ENCODE data around the gene LIMD2. TPM values are rescaled to one million over a fixed set of nuclear protein-coding genes. Genes with fewer than 3 reads are reported as not detected.

Gene LIMD2
- total RNA-seq, 1 donor from 2014 or later: 3.7 TPM

DNA sequence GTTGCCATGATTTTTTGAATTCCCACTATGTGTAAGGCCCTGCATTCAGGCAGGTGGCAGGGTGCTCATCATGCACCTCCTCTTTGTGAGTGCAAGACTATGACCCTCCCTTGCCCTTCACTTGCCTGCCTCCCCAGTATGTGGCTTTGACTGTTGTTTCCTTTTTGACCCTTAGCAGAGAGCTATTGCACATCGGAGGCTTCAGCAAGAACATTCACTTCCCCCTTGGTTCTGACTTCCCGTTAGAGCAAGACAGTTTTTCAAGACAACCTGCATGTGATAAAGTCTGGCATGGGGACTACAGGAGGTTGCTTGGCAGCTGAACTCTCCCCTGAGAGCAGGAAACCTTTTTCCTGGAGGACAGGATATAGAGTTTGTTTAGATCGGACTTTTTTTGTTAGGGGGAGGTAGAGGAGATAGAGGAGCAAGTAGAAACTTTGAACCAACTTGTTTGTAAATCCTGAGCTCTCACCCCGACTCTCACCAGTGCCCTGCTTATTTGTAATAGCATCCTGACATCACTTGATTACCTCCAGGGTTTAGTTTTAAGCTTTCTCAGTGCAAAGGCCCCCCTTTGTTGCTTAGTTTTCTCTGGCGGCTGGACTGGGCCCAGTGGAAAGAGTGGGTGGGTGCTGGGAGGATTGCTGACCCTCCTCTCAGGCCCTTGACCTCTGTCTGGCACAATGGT is 34.3 kb downstream of the LIMD2 start:
- Histone ChIP-seq H3K27ac (ENCODE audit: low read depth, low read length) (no peak overlapping the region), H3K27me3 (ENCODE audit: control insufficient read depth in 3 of 3, insufficient read depth in 3 of 3, low read length in 3 of 3) (no peaks in the 10 kb centered on the region)

DNA sequence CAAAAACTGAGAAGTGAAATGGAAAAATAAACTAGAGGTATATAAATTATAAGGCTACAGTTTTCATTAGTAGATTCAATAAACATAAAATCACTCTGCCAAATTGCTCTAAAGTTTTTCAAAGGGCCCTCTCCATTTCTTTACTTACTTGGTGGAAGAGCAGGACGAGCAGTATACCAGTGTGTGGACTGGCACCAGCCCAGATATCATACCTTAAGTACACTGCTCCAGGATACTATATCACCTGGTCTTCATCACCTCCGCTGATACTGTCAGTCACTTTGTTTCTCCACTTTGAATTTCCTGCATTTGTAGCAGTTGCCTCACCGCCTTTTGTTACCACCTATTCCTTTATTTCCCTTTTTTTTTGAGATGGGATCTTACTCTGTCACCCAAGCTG is 40.1 kb downstream of the LIMD2 start:
- no peak overlapping the region for H3K4me3 ChIP-seq (ENCODE audit: low read length in 3 of 3)
- H3K4me1 ChIP-seq (ENCODE audit: control insufficient read depth in 3 of 3, insufficient read depth in 3 of 3, low read length in 3 of 3): no peaks in the 10 kb centered on the region
- no peak overlapping the region for H3K9ac ChIP-seq (ENCODE audit: low read depth in 1 of 3, low read length in 3 of 3)
- peaks cover 14 to 28% (median 28%) of the 10 kb centered on the region in 3 donors for H3K36me3 ChIP-seq (ENCODE audit: control insufficient read depth in 3 of 3, insufficient read depth in 3 of 3, low read length in 3 of 3)
- no peak overlapping the region for H3K27ac ChIP-seq (ENCODE audit: low read depth, low read length)
- H3K27me3 ChIP-seq (ENCODE audit: control insufficient read depth in 3 of 3, insufficient read depth in 3 of 3, low read length in 3 of 3): no peaks in the 10 kb centered on the region
- no peaks in the 10 kb centered on the region for H3K9me3 ChIP-seq (ENCODE audit: control insufficient read depth in 3 of 3, low read length in 3 of 3)

More for the DNA sequence above, 34.3 kb downstream of the LIMD2 start:
- H3K36me3 ChIP-seq (ENCODE audit: control insufficient read depth in 3 of 3, insufficient read depth in 3 of 3, low read length in 3 of 3): peaks cover 25 to 53% (median 48%) of the 10 kb centered on the region in 3 donors
- H3K4me3 ChIP-seq (ENCODE audit: low read length in 3 of 3): no peak overlapping the region
- peaks cover 0 to 4% (median 0%) of the 10 kb centered on the region in 3 donors for H3K4me1 ChIP-seq (ENCODE audit: control insufficient read depth in 3 of 3, insufficient read depth in 3 of 3, low read length in 3 of 3)
- no peaks in the 10 kb centered on the region for H3K9me3 ChIP-seq (ENCODE audit: control insufficient read depth in 3 of 3, low read length in 3 of 3)
- H3K9ac ChIP-seq (ENCODE audit: low read depth in 1 of 3, low read length in 3 of 3): no peak overlapping the region

DNA sequence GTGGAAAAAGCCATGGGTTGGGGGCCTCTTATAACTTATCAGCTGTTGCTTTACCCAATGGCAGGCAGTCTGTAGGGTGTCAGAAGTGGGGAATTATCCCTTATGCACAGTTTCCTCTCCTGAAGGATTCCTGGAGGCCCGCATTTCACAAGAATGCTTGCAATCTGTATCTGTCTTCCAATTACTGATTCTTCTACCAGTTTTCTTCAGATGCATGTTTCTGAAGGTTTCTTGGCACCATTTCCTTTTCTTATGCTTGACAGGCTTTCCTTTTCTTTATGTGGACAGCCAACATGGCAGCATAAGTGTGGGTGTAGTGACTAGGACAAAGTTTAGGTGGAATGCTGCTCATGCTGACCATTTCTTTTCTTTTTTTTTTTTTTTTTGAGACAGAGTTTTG is 41.6 kb downstream of the LIMD2 start:
- H3K9ac ChIP-seq (ENCODE audit: low read depth in 1 of 3, low read length in 3 of 3): no peak overlapping the region
- no peak overlapping the region for H3K4me3 ChIP-seq (ENCODE audit: low read length in 3 of 3)
- H3K27me3 ChIP-seq (ENCODE audit: control insufficient read depth in 3 of 3, insufficient read depth in 3 of 3, low read length in 3 of 3): no peaks in the 10 kb centered on the region
- no peaks in the 10 kb centered on the region for H3K9me3 ChIP-seq (ENCODE audit: control insufficient read depth in 3 of 3, low read length in 3 of 3)
- H3K27ac ChIP-seq (ENCODE audit: low read depth, low read length): no peak overlapping the region
- no peaks in the 10 kb centered on the region for H3K4me1 ChIP-seq (ENCODE audit: control insufficient read depth in 3 of 3, insufficient read depth in 3 of 3, low read length in 3 of 3)
- peaks cover 14 to 28% (median 27%) of the 10 kb centered on the region in 3 donors for H3K36me3 ChIP-seq (ENCODE audit: control insufficient read depth in 3 of 3, insufficient read depth in 3 of 3, low read length in 3 of 3)

DNA sequence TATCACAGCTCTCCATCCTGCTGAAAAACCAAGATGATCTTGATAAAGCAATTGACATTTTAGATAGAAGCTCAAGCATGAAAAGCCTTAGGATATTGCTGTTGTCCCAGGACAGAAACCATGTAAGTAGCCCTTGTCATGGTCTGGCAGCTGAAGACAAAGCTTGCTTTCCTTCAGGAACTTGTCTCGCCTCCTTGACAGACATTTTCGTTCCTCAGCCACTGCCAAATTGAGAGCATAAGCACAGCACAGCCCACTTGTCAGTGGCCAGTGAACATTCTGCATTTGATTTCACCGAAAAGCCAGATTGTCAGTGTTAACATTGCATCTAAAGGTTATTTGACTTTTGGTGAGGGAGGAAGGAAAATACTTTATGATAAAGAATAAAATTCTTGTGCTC is 42.1 kb downstream of the LIMD2 start:
- H3K4me1 ChIP-seq (ENCODE audit: control insufficient read depth in 3 of 3, insufficient read depth in 3 of 3, low read length in 3 of 3): peaks cover 0 to 3% (median 2%) of the 10 kb centered on the region in 3 donors
- peaks cover 17 to 28% (median 27%) of the 10 kb centered on the region in 3 donors for H3K36me3 ChIP-seq (ENCODE audit: control insufficient read depth in 3 of 3, insufficient read depth in 3 of 3, low read length in 3 of 3)
- no peaks in the 10 kb centered on the region for H3K27me3 ChIP-seq (ENCODE audit: control insufficient read depth in 3 of 3, insufficient read depth in 3 of 3, low read length in 3 of 3)
- no peak overlapping the region for H3K9ac ChIP-seq (ENCODE audit: low read depth in 1 of 3, low read length in 3 of 3)
- H3K4me3 ChIP-seq (ENCODE audit: low read length in 3 of 3): no peak overlapping the region
- H3K9me3 ChIP-seq (ENCODE audit: control insufficient read depth in 3 of 3, low read length in 3 of 3): no peaks in the 10 kb centered on the region
- H3K27ac ChIP-seq (ENCODE audit: low read depth, low read length): no peak overlapping the region

DNA sequence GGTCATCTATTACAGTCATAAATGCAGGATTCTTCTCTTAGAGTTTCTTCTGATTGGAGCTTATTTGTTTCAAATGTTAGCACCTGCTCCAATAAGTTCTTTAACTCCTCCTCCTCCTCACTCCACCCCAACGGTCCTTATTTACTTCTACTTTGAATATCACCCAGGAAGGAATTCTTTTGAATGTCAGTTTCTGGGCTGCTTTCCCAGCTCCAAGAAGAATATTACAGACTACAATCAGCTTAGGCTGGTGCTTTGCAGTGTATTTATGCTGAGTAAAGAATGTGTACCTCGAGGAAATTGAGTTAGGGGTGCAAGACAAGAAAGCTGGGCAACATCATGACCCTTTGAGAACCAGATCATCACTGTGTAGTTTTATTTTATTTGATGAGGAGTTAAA is 46.9 kb downstream of the LIMD2 start:
- H3K27ac ChIP-seq (ENCODE audit: low read depth, low read length): no peak overlapping the region
- no peaks in the 10 kb centered on the region for H3K27me3 ChIP-seq (ENCODE audit: control insufficient read depth in 3 of 3, insufficient read depth in 3 of 3, low read length in 3 of 3)

DNA sequence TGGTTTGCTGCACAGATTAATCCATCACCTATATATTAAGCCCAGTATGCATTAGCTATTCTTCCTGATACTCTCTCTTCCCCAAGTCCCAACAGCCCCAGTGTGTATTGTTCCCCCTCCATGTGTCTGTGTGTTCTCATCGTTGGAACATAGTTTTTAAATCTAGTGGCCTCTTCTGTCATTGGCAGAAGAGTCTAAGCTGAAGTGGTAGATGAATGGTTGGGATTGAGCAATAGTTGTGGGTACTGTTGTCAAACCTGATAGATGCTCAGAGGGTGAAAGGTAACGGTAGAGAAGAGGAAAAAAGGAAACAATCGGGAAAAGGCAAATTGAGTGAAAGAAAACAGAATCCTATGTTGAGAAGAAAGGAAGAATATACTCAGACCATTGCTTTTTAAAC is 47.8 kb downstream of the LIMD2 start:
- Histone ChIP-seq H3K27me3 (ENCODE audit: control insufficient read depth in 3 of 3, insufficient read depth in 3 of 3, low read length in 3 of 3) (no peaks in the 10 kb centered on the region), H3K9ac (ENCODE audit: low read depth in 1 of 3, low read length in 3 of 3) (no peak overlapping the region), H3K9me3 (ENCODE audit: control insufficient read depth in 3 of 3, low read length in 3 of 3) (no peaks in the 10 kb centered on the region), H3K27ac (ENCODE audit: low read depth, low read length) (no peak overlapping the region), H3K4me1 (ENCODE audit: control insufficient read depth in 3 of 3, insufficient read depth in 3 of 3, low read length in 3 of 3) (peaks cover 3 to 9% (median 8%) of the 10 kb centered on the region in 3 donors), H3K36me3 (ENCODE audit: control insufficient read depth in 3 of 3, insufficient read depth in 3 of 3, low read length in 3 of 3) (peaks cover 9 to 17% (median 16%) of the 10 kb centered on the region in 3 donors), H3K4me3 (ENCODE audit: low read length in 3 of 3) (no peak overlapping the region)

More for the DNA sequence above, 46.9 kb downstream of the LIMD2 start:
- H3K36me3 ChIP-seq (ENCODE audit: control insufficient read depth in 3 of 3, insufficient read depth in 3 of 3, low read length in 3 of 3): peaks cover 8 to 22% (median 20%) of the 10 kb centered on the region in 3 donors
- H3K4me3 ChIP-seq (ENCODE audit: low read length in 3 of 3): no peak overlapping the region
- no peaks in the 10 kb centered on the region for H3K9me3 ChIP-seq (ENCODE audit: control insufficient read depth in 3 of 3, low read length in 3 of 3)
- H3K4me1 ChIP-seq (ENCODE audit: control insufficient read depth in 3 of 3, insufficient read depth in 3 of 3, low read length in 3 of 3): peaks cover 0 to 5% (median 2%) of the 10 kb centered on the region in 3 donors
- no peak overlapping the region for H3K9ac ChIP-seq (ENCODE audit: low read depth in 1 of 3, low read length in 3 of 3)

DNA sequence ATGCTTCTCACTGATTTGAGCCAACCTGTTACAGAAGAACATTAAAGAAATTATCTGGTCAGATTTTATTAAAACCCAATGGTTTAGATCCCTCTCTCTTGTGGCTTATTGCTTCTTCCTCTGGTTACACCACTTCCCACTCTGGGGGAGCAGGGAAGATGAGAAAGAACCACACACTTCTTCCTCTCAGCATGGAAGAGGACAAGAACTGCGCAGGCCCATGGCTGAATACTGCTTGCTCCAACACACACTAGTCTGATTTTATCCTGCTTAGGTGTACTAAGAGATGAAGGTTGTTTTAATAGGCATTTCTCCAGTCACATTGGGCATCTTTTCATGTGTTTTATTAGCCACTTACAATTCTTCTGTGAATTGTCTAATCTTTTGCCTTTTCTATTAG is 50.1 kb downstream of the LIMD2 start:
- H3K36me3 ChIP-seq (ENCODE audit: control insufficient read depth in 3 of 3, insufficient read depth in 3 of 3, low read length in 3 of 3): peaks cover 9 to 23% (median 19%) of the 10 kb centered on the region in 3 donors
- H3K27ac ChIP-seq (ENCODE audit: low read depth, low read length): no peak overlapping the region
- H3K9ac ChIP-seq (ENCODE audit: low read depth in 1 of 3, low read length in 3 of 3): no peak overlapping the region

DNA sequence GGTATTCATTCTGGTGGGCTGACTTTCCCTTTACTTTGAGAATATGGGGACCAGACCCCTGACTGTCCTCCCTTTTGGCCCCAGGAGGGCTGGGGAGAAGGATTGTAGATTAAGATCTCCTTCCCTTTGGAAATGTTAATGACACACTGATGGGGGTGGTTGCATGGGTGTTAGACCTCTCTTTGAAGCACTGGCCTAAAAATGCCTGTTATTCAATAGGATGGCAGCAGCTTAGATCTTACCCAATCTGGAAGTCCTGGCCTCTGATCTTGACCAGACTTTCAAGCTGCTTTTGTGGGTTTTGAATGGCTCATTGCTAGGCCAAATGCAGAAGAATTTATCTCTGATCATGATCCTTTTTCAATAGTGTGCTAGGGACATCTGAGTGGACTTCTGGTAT is 52.0 kb downstream of the LIMD2 start:
- peaks cover 19 to 30% (median 26%) of the 10 kb centered on the region in 3 donors for H3K4me1 ChIP-seq (ENCODE audit: control insufficient read depth in 3 of 3, insufficient read depth in 3 of 3, low read length in 3 of 3)
- no peak overlapping the region for H3K27ac ChIP-seq (ENCODE audit: low read depth, low read length)
- H3K27me3 ChIP-seq (ENCODE audit: control insufficient read depth in 3 of 3, insufficient read depth in 3 of 3, low read length in 3 of 3): no peaks in the 10 kb centered on the region
- no peak overlapping the region for H3K4me3 ChIP-seq (ENCODE audit: low read length in 3 of 3)
- no peak overlapping the region for H3K9ac ChIP-seq (ENCODE audit: low read depth in 1 of 3, low read length in 3 of 3)
- no peaks in the 10 kb centered on the region for H3K9me3 ChIP-seq (ENCODE audit: control insufficient read depth in 3 of 3, low read length in 3 of 3)
- H3K36me3 ChIP-seq (ENCODE audit: control insufficient read depth in 3 of 3, insufficient read depth in 3 of 3, low read length in 3 of 3): peaks cover 8 to 18% (median 16%) of the 10 kb centered on the region in 3 donors

More for the DNA sequence above, 50.1 kb downstream of the LIMD2 start:
- no peak overlapping the region for H3K4me3 ChIP-seq (ENCODE audit: low read length in 3 of 3)
- H3K27me3 ChIP-seq (ENCODE audit: control insufficient read depth in 3 of 3, insufficient read depth in 3 of 3, low read length in 3 of 3): no peaks in the 10 kb centered on the region
- peaks cover 21 to 29% (median 28%) of the 10 kb centered on the region in 3 donors for H3K4me1 ChIP-seq (ENCODE audit: control insufficient read depth in 3 of 3, insufficient read depth in 3 of 3, low read length in 3 of 3)
- H3K9me3 ChIP-seq (ENCODE audit: control insufficient read depth in 3 of 3, low read length in 3 of 3): no peaks in the 10 kb centered on the region

DNA sequence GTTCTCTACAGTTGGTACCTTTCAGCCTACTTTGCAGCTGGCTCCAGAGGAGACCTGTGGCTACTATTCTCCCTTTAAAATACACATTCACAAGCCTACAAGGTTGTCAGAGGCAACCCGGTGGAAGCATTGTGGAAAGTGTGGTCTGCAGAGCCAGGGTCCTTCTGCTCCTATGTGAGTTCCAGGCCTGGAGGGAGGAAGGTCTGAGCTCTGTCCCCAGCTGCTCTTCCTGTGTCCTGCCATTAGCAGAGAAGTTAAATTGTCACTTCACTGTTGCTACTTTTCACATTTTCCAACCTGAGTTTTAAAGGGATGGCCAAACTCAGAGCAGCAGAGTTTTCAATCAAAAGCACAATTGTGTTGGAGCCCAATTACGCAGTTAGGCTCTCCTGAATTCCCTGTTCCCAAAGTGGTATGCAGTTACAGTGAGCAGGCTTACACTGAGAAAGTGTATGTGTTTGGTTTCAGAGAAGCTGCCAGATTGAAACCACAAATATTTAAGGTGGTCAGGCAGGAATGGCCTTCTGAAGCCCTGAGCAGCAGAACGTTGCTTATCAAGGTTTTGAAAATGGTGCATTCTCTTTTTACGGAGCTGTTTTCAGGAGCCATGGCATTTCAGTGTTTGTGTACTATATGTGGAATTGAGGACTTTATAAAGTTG is 52.7 kb downstream of the LIMD2 start:
- peak overlapping the region; percentile 13 for H3K27ac ChIP-seq (ENCODE audit: low read depth, low read length)
- no peak overlapping the region for H3K4me3 ChIP-seq (ENCODE audit: low read length in 3 of 3)
- H3K9ac ChIP-seq (ENCODE audit: low read depth in 1 of 3, low read length in 3 of 3): peak overlapping the region in 1 of 3 donors; percentile 9
- H3K36me3 ChIP-seq (ENCODE audit: control insufficient read depth in 3 of 3, insufficient read depth in 3 of 3, low read length in 3 of 3): peaks cover 4 to 16% (median 9%) of the 10 kb centered on the region in 3 donors
- H3K27me3 ChIP-seq (ENCODE audit: control insufficient read depth in 3 of 3, insufficient read depth in 3 of 3, low read length in 3 of 3): no peaks in the 10 kb centered on the region
- peaks cover 19 to 30% (median 23%) of the 10 kb centered on the region in 3 donors for H3K4me1 ChIP-seq (ENCODE audit: control insufficient read depth in 3 of 3, insufficient read depth in 3 of 3, low read length in 3 of 3)
- H3K9me3 ChIP-seq (ENCODE audit: control insufficient read depth in 3 of 3, low read length in 3 of 3): no peaks in the 10 kb centered on the region

DNA sequence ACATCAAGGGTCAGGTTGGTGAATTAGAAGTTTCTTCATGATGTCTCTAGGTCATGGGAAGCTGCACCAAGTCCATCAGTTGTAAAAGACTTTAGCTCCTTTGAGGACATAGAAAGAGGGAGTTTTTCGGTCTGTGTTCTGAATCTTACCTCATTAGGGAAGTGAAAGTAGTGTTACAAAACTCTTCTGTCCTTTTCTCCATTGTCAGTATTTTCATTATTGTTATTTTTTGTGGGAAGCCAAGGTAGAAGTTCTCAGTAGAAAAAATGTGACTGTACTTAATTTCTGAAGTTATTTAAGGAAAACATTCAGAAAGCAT is 53.5 kb downstream of the LIMD2 start:
- Histone ChIP-seq H3K27ac (ENCODE audit: low read depth, low read length) (peak overlapping the region; percentile 13), H3K27me3 (ENCODE audit: control insufficient read depth in 3 of 3, insufficient read depth in 3 of 3, low read length in 3 of 3) (no peaks in the 10 kb centered on the region), H3K9ac (ENCODE audit: low read depth in 1 of 3, low read length in 3 of 3) (no peak overlapping the region), H3K9me3 (ENCODE audit: control insufficient read depth in 3 of 3, low read length in 3 of 3) (no peaks in the 10 kb centered on the region), H3K4me1 (ENCODE audit: control insufficient read depth in 3 of 3, insufficient read depth in 3 of 3, low read length in 3 of 3) (peaks cover 19 to 33% (median 29%) of the 10 kb centered on the region in 3 donors), H3K36me3 (ENCODE audit: control insufficient read depth in 3 of 3, insufficient read depth in 3 of 3, low read length in 3 of 3) (peaks cover 4 to 18% (median 7%) of the 10 kb centered on the region in 3 donors), H3K4me3 (ENCODE audit: low read length in 3 of 3) (no peak overlapping the region)
